Stimulated activated CD4-positive, alpha-beta T cell treated with anti-CD3 and anti-CD28 coated beads, Interleukin-2, amount 100 ng/mL, for 24 hours (primary cell): ENCODE results near the gene ZSCAN30.
"Not testable (repeated sequence)": the region's sequence is repeated elsewhere in the genome, so short reads cannot be mapped to it uniquely, and the experiment has no call there.

ENCODE experiments used
- DNase-seq, 2 donors: peaks; one replicate each; pipeline ENCODE4 v3.0.0-alpha.2; 2020

The ZSCAN30 gene

DNA sequence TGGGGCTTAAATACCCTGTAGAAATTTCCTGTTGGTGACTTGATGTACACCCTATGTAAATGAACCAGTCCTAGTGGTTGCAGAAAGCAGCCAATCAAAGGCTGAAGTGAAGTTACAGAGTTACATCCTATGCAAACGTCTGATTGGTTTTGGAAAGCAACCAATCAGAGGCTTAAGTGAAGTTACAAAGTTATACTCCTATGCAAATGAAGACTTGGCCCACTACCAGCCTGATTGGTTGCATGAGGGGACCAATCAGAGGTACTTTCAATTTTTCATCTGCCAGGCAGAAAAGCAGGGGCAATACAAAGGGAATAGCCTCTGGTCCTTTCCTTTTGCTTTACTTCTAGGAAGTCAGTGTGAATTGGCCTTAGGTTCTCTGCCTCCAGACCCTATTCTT is 62.8 kb downstream of the ZSCAN30 start:
- no peak for DNase-seq

GRCh38 chr18:35223797-35224196 is 66.2 kb downstream of the ZSCAN30 start:
- DNase-seq, result no peak

GRCh38 chr18:35220424-35220823 is 69.6 kb downstream of the ZSCAN30 start:
- no peak for DNase-seq

GRCh38 chr18:35219331-35219730 is 70.7 kb downstream of the ZSCAN30 start:
- DNase-seq, result not testable (repeated sequence)

GRCh38 chr18:35216611-35217010 is 73.4 kb downstream of the ZSCAN30 start:
- DNase-seq, result not testable (repeated sequence)

- no peak for DNase-seq
Measured at GRCh38 chr18:35215026-35215425, 75.0 kb downstream of the ZSCAN30 start.

DNA sequence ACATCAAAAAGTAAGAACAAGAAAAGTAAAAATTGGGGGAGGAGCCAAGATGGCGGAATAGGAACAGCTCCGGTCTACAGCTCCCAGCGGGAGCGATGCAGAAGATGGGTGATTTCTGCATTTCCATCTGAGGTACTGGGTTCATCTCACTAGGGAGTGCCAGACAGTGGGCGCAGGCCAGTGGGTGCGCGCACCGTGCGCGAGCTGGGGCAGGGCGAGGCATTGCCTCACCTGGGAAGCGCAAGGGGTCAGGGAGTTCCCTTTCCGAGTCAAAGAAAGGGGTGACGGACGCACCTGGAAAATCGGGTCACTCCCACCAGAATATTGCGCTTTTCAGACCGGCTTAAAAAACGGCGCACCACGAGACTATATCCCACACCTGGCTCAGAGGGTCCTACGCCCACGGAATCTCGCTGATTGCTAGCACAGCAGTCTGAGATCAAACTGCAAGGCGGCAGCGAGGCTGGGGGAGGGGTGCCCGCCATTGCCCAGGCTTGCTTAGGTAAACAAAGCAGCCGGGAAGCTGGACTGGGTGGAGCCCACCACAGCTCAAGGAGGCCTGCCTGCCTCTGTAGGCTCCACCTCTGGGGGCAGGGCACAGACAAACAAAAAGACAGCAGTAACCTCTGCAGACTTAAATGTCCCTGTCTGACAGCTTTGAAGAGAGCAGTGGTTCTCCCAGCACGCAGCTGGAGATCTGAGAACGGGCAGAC is 84.1 kb downstream of the ZSCAN30 start:
- DNase-seq, result not testable (repeated sequence)

DNA sequence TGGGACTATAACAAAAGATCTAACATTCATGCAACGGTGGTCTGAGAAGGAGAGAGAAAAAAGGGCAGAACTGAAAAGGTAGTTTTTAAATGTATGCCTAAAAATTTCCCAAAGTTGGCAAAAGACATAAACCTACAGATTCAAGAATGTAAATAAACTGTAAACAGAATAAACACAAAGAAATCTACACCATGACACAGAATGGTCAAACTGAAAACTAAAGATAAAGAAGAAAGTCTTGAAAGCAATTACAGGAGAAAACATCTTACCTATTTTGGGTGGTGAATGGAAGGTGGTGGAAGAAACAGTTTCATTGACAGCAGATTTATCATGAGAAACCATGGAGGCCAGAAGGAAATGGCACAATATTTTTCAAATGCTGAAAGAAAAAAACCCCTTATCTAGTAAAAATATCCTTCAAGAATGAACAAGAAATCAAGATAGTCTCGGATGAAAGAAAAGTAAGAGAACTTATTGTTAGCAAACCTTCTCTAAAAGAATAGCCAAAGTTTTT is 84.8 kb downstream of the ZSCAN30 start:
- no peak for DNase-seq

GRCh38 chr18:35203067-35203466 is 87.0 kb downstream of the ZSCAN30 start:
- no peak for DNase-seq

- DNase-seq, result no peak
Measured at GRCh38 chr18:35201256-35201931, 88.6 kb downstream of the ZSCAN30 start.
